ENCODE measurements around the gene C7orf57.

The C7orf57 gene

DNA sequence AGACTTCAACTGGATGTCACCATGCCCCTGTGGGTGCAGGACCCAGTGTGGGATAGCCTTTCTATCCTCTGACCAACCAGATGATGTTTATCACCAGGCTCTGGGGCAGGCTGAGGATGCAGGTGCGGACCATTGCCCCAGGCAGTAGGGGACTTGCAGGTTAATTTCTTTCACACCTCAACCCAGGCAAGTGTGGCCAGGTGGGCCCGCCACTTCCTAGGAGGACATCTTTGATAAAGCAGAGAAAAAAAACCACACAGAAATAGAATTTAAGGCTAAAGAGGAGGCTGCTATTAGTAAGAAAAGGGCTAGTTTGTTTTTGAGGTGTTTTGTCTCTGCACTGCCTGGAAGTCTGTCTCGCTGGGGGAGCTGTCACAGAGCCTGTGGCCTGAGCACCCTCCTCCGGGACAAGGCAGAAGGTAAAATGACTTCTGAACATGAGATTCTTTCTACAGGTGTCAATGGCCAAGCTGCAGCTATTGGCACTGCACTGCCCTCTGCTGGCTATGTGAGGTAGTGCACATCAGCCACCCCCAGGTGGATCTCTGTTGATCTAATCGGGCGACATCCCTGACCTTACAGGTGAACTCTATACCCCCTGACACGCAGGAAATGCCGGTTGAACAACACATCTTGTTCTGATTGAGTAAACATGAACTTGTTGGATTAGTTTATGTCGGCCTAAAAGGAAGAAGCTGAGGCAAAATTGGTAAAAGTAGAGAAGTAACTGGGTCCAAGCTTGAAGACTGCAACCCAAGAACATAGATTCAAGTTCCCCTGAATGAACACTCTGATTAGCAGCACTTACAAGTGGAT is 74.7 kb downstream of the C7orf57 start:
- TF ChIP-seq, protein P1, sequence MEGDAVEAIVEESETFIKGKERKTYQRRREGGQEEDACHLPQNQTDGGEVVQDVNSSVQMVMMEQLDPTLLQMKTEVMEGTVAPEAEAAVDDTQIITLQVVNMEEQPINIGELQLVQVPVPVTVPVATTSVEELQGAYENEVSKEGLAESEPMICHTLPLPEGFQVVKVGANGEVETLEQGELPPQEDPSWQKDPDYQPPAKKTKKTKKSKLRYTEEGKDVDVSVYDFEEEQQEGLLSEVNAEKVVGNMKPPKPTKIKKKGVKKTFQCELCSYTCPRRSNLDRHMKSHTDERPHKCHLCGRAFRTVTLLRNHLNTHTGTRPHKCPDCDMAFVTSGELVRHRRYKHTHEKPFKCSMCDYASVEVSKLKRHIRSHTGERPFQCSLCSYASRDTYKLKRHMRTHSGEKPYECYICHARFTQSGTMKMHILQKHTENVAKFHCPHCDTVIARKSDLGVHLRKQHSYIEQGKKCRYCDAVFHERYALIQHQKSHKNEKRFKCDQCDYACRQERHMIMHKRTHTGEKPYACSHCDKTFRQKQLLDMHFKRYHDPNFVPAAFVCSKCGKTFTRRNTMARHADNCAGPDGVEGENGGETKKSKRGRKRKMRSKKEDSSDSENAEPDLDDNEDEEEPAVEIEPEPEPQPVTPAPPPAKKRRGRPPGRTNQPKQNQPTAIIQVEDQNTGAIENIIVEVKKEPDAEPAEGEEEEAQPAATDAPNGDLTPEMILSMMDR (IDR thresholded peaks at IDR 0.05; ENCODE audit: low read depth, low read length) = peak; percentile 96
- no peak overlapping the region for H3K4me3 ChIP-seq (ENCODE audit: low read depth, low read length)
- in situ Hi-C loops (cut with HindIII; ENCODE audit: low sequenced_read_pairs) = no loop called here
- peak; percentile 38 for DNase-seq (ENCODE audit: low read depth, low spot score)

DNA sequence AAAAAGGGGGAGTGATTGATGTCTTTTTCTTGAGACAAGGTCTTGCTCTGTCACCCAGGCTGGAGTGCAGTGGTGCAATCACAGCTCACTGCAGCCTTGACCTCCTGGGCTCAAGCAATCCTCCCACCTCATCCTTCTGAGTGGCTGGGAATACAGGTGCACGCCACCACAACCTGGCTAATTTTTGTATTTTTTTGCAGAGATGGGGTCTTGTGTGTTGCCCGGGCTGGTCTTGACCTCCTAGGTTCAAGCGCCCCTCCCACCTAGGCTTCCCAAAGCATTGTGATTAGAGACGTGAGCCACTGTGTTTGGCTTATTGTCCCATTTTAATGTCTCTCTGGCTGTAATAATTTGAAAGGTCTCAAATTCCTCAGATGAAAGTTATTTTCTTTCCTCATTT is 75.5 kb downstream of the C7orf57 start:
- TF ChIP-seq, protein P1 (IDR thresholded peaks at IDR 0.05; ENCODE audit: low read depth, low read length) = no peak
- no peak overlapping the region for H3K4me3 ChIP-seq (ENCODE audit: low read depth, low read length)
- in situ Hi-C loops (cut with HindIII; ENCODE audit: low sequenced_read_pairs) = no loop called here
- no peak for DNase-seq (ENCODE audit: low read depth, low spot score)

Data from astrocyte of the spinal cord (primary cell).